Esophagus muscularis mucosa (tissue), 4 donors: ENCODE results near the gene XRCC1.

Experiments
- EP300 ChIP-seq: sonication (generic); formaldehyde crosslinking; IDR thresholded peaks from one replicate; pipeline ENCODE4 v1.6.1; 2017; ENCODE audit warnings: antibody characterized with exemption
- POLR2A ChIP-seq: fragments of 450-650 bp; IDR thresholded peaks from one replicate; pipeline ENCODE4 v1.6.1; 2017; ENCODE audit warnings: antibody characterized with exemption, moderate library complexity, mild to moderate bottlenecking, low read depth
- POLR2AphosphoS5 ChIP-seq, 2 donors: sonication (generic); formaldehyde crosslinking; IDR thresholded peaks; one replicate each; pipeline ENCODE4 v1.6.1; 2017; ENCODE audit warnings: antibody characterized with exemption in 2 of 2
- TF ChIP-seq, protein P1 (sequence below), 3 experiments: fragments of 200-600 bp in 2 of 3; fragments of 450-650 bp in 1 of 3; sonication (generic) in 2 of 3; IDR thresholded peaks; one replicate each; pipeline ENCODE4 v1.5.1; 2017 to 2019; ENCODE audit warnings: antibody characterized with exemption in 3 of 3, mild to moderate bottlenecking in 2 of 3, moderate library complexity in 1 of 3

DNA sequence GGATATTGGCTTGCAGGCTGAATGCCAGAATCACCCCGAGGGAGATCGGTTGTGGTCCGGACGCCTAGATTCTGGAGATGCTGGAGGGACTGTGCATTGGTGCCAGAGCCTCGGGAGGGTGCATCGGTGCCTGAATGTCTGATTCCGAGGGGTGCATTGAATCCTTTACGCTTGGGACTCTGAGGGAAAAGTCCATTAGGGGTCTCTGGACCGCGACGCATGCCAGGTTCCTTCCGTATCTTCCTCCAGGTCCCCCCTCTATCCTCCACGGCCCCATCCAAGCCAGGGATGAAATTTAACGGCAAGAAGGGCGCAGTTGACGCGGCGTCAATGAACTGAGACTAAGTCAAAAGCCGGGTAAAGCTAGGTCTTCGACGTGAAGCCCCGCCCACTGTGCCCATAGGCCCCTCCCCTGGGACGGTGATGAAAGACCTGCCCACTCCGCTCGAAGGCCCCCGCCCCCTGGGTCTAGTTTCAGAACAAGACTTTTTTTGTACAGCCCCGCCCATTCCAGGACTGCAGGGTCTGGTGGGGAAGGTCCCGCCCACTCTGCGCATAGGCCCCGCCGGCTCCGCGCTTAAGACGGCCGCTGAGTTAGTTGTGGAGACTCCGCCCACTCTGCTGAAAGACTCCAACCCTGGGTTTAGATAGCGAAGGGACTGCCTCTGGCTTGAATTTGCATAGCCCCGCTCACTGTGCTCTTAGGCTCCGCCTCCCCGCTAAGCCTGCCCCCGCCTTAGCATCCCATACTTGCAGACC, 41.6 kb downstream of the XRCC1 start:
- TF ChIP-seq, protein P1, sequence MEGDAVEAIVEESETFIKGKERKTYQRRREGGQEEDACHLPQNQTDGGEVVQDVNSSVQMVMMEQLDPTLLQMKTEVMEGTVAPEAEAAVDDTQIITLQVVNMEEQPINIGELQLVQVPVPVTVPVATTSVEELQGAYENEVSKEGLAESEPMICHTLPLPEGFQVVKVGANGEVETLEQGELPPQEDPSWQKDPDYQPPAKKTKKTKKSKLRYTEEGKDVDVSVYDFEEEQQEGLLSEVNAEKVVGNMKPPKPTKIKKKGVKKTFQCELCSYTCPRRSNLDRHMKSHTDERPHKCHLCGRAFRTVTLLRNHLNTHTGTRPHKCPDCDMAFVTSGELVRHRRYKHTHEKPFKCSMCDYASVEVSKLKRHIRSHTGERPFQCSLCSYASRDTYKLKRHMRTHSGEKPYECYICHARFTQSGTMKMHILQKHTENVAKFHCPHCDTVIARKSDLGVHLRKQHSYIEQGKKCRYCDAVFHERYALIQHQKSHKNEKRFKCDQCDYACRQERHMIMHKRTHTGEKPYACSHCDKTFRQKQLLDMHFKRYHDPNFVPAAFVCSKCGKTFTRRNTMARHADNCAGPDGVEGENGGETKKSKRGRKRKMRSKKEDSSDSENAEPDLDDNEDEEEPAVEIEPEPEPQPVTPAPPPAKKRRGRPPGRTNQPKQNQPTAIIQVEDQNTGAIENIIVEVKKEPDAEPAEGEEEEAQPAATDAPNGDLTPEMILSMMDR (IDR thresholded peaks at IDR 0.05) = no peak
- no peak for TF ChIP-seq EP300
- no peak for TF ChIP-seq POLR2A
- TF ChIP-seq POLR2AphosphoS5 (IDR thresholded peaks at IDR 0.05) = peak; percentile 56 to 79
